ENCODE measurements around the gene GOT1.

GOT1 gene

GRCh38 chr10:99430451-99431189 is at the start of gene GOT1:
GOT1 (minus strand) TSS chr10:99430624; CDS start chr10:99430565, 59 bp downstream.
- peak; percentile 95 for DNase-seq

DNA sequence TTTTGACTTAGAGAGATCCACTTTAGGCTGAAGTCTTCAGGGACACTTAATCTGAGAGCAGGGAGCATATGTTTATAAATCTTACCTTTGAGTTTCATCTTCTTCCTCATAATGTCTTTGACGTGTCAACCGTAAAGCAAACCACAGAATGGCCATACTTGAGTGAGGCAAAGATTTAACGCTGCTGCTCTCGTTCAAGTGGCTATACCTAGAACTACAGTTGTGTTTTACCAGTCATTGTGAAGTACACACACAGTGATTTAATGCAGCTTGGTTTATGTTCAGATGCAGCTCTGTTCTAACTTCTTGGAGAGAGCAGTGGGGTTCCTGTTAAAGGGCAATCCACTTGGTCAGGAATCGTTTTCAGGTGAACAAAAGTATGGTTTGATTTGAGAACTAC is 39.9 kb upstream of the GOT1 start:
- no peak for DNase-seq

- no peak for DNase-seq
These were observed 37.0 kb upstream of the GOT1 start for GRCh38 chr10:99467236-99467999.

GRCh38 chr10:99466632-99467223 is 36.3 kb upstream of the GOT1 start:
- DNase-seq, result no peak

- DNase-seq, result no peak
These were observed 30.8 kb upstream of the GOT1 start for GRCh38 chr10:99461230-99461629.

DNA sequence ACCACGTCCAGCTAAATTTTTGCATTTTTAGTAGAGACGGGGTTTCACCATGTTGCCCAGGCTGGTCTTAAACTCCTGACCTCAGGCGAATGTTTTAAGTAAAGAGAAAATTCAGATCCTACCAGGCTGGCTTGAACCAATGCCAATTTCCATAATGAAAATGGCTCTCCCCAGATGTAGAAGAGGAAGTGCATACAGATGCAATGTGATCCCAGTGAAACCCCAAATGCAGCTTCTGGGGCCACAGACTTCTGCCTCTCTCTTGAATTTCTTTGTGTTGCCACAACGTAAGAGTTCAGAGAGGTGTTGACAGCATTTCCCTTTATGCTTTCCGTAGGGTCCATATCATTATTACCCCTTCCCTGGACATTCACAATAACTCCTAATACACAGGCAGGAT is 29.6 kb upstream of the GOT1 start:
- DNase-seq, result no peak

- no peak for DNase-seq
These were observed 28.8 kb upstream of the GOT1 start for GRCh38 chr10:99459217-99459616.

DNA sequence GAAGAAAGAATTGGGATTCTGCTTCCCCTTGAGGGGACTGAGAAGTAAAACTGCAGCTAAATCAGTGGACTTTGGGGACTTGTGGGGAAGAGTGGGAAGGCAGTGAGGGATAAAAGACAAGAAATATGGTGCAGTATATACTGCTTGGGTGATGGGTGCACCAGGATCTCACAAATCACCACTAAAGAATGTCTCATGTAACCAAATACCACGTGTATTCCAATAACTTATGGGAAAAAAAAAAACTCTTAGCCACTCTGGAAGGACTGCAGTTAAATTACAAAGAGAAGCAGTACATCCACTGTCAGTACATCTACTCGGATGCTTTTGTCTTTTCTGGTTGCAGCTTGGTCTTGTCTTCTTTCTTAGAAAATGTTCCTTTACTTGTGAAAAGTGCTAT is 27.4 kb upstream of the GOT1 start:
- DNase-seq, result no peak

DNA sequence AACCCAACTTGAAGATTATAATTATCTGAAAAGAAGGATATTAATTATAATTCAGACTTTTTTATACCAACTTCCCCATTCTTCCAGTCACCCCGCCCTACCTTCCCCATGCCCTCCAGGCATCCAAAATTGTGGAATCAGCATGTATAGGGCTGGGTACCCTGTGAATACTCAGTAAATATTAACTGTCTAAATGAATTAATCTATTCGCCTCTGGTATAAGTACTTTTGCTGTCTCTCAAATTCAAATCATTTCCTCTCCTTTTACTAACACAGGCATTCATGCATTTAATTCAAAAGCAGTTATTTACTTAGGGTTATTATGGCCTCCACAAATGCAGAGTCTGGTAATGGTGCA is 26.5 kb upstream of the GOT1 start:
- no peak for DNase-seq

DNA sequence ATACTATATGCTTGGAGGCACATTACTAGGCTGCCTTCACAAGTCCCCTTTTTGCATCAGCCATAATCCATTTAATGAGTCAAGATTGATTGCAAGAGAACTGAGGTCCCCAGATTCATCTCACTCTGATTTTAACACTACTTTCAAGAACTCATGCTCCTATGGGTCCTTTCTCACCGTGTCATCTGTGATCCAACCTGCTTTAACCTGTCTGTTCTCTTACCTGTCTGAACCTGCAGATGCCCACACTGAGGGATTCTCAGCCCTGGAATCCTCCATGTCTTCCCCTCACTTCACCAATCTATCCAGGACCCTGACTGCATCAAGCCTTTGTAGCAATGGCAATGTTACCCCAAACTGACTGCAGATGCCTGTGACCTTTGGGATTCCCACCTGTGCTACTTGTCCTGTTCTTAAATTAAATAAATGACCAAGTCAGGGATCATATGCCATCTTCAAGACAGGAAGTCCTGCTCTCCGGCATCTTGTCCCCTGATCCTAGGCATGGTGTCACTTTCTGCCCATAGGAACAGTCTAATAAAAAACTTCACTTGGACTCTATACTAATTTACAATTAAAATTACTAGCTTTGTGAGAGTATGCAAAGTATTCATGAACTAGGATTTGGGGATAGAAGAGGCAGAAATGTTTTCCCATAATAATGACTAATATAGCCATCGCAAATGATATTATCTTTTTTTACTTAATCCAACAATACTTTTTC is 25.9 kb upstream of the GOT1 start:
- no peak for DNase-seq

DNA sequence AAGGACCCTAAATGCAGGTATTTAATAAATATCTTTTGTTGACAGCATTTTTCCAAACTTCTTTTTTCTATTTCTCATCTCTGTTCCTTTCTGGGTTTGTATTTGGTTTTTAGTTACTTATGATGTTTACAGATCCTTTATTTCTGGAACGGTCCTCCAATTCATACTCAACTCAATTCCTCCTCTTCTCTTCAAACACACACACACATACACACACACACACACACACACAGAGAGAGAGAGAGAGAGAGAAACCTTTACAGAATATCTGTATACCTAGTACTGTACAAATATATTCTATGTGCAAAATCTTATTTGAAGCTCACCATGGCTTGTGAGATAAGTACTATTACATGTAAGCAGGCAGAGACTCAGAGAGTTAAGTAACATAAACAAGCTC is 21.6 kb upstream of the GOT1 start:
- DNase-seq, result no peak

DNA sequence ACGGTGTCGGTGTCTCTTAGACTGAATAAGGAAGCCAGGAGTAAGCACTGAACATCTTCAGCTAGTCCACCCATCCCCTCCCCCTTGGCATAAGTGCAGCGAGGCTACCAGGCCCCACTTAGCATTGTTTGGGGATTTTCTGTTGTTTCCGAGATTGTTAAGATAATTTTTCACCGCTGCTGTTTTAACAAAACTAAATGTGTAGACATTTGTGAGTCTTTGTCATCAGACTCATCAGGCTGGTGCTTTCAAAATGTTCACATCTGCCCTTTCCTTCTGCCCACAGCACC is 21.0 kb upstream of the GOT1 start:
- no peak for DNase-seq

- DNase-seq, result no peak
These were observed 20.4 kb upstream of the GOT1 start for GRCh38 chr10:99450624-99451498.

DNA sequence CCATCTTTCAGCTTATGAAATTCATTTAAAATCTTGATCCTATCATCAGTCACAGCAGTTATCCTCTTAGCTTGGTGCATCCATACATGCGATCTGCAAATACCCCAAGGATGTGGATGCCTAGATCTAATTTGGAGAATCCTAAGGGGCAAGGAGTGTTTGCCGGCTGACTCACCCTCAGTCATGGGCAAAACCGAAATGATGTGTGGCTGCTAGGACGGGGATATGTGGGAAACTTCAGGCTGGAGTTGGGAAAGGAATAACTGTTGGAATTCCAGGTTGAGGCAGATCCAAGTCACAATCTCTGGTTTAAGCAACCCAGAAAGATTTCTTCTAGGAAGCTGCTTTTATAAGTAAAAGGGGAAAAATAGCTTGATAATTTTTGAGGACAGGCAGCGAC is 19.7 kb upstream of the GOT1 start:
- no peak for DNase-seq

GRCh38 chr10:99449023-99449422 is 18.6 kb upstream of the GOT1 start:
- no peak for DNase-seq

DNA sequence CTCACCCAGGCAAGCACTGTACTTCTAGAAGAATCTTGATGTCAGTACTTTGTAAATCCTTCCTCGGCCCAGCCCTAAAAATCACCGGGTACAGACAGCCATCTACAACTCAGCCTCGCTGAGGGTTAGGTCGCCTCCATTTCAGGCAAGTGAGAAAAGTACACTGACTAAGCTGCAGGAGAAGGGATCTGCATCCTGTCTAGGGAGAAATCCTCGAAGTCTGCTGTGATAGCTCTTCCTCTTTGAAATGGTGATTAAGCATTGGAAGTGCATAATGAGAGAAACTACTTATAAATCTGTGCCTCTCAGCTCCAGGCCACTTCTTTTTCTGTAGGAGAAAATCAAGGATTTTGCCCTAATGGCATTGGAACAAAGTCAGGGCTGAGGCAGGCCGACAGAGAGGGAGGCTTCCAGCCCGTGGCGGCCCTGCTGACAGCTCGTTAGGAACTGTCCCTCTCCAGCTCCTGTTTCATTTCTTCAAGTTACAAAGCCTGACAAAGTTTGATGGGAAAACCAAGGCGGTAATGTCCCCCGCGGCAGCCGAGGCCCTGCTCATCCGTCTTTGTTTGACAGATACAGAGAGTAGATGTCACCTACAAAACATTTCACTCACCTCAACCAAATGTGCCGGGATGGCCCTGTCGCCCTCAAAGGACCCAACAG is 14.1 kb upstream of the GOT1 start:
- DNase-seq, result no peak

- no peak for DNase-seq
These were observed 13.1 kb upstream of the GOT1 start for GRCh38 chr10:99443500-99443899.

DNA sequence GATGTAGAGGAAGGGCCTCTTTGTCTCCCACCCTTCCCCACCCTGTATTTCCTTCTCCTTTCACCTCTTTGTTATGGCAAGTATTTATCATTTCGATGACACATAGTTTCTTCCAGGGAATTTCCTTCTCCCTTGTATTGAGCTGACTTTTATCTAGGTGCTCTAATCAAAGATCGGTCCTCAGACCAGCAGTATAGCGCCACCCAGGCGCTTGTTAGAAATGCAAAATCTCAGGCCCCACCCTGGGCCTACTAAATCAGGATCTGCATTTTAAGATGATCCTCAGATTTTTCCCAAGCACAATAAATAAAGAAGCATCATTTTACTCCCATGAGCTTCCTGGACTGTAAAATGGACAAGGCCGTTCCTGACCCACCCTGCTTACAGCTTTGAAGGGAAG is 12.0 kb upstream of the GOT1 start:
- no peak for DNase-seq

- DNase-seq, result no peak
These were observed 8.5 kb upstream of the GOT1 start for GRCh38 chr10:99438890-99439289.

- no peak for DNase-seq
These were observed 5.7 kb upstream of the GOT1 start for GRCh38 chr10:99435986-99436638.

- DNase-seq, result no peak
These were observed 3.1 kb upstream of the GOT1 start for GRCh38 chr10:99433378-99434020.
